ENCODE results near the gene TLR2. TPM values are rescaled to one million over a fixed set of nuclear protein-coding genes. Genes with fewer than 3 reads are reported as not detected.
"Not testable (repeated sequence)": the region's sequence is repeated elsewhere in the genome, so short reads cannot be mapped to it uniquely, and the experiment has no call there.

TLR2 gene
- total and polyA plus RNA-seq, 4 donors: 2.9 to 15.6 (median 6.2) TPM

DNA sequence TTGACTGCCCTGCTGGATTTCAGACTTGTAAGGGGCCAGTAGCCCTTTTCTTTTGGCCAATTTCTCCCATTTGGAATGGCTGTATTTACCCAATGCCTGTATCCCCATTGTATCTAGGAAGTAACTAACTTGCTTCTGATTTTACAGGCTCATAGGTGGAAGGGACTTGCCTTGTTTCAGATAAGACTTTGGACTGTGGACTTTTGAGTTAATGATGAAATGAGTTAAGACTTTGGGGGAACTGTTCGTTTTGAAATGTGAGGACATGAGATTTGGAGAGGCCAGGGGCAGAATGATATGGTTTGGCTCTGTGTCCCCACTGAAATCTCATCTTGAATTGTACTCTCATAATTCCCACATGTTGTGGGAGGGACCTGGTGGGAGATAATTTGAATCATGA is 17.6 kb upstream of the TLR2 start:
- DNase-seq (ENCODE audit: low spot score); H3K9me3 ChIP-seq (ENCODE audit: control insufficient read depth in 4 of 4, low read length in 3 of 4); H3K4me1 ChIP-seq (ENCODE audit: control insufficient read depth in 4 of 4, insufficient read depth in 4 of 4, low read length in 3 of 4); H3K4me3 ChIP-seq (ENCODE audit: low read depth in 1 of 3, low read length in 3 of 3); H3K27me3 ChIP-seq (ENCODE audit: control insufficient read depth in 4 of 4, insufficient read depth in 4 of 4, low read length in 3 of 4); H3K9ac ChIP-seq (ENCODE audit: low read depth in 1 of 2, low read length in 2 of 2); H3K36me3 ChIP-seq (ENCODE audit: control insufficient read depth in 4 of 4, insufficient read depth in 3 of 4, low read depth in 1 of 4, low read length in 3 of 4); H3K27ac ChIP-seq (ENCODE audit: low read depth in 1 of 2, low read length in 2 of 2): not testable (repeated sequence)
- WGBS: 23% methylated on average over 1 of the region's 1 CpG
- TF ChIP-seq HNF4A (conservative IDR thresholded peaks at IDR 0.05): peak; percentile 54 to 62

DNA sequence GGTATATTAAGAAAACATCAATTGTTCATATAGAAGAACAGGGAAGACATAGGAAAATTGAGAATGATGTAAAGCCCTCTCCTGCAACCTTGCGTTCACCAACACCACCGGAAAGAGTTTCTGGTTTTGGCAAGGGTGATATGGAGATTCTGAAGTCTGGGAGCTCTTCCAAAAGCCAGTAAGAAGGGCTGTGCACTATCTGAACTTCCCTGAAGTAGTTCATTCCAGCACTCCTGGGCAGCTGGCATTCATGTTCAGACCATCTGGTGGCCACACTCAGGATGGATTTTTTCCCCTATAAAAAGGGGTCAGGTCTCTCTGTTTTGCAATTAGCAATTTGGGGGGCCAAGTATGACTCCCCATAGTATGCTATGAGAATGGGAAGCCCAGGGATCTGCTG is 15.4 kb upstream of the TLR2 start:
- Histone ChIP-seq H3K27ac (ENCODE audit: low read depth in 1 of 2, low read length in 2 of 2) (no peak overlapping the region), H3K9ac (ENCODE audit: low read depth in 1 of 2, low read length in 2 of 2) (no peak overlapping the region), H3K9me3 (ENCODE audit: control insufficient read depth in 4 of 4, low read length in 3 of 4) (no peaks in the 10 kb centered on the region), H3K4me3 (ENCODE audit: low read depth in 1 of 3, low read length in 3 of 3) (no peak overlapping the region), H3K27me3 (ENCODE audit: control insufficient read depth in 4 of 4, insufficient read depth in 4 of 4, low read length in 3 of 4) (no peaks in the 10 kb centered on the region), H3K4me1 (ENCODE audit: control insufficient read depth in 4 of 4, insufficient read depth in 4 of 4, low read length in 3 of 4) (no peaks in the 10 kb centered on the region), H3K36me3 (ENCODE audit: control insufficient read depth in 4 of 4, insufficient read depth in 3 of 4, low read depth in 1 of 4, low read length in 3 of 4) (no peaks in the 10 kb centered on the region)
- TF ChIP-seq, protein P1, sequence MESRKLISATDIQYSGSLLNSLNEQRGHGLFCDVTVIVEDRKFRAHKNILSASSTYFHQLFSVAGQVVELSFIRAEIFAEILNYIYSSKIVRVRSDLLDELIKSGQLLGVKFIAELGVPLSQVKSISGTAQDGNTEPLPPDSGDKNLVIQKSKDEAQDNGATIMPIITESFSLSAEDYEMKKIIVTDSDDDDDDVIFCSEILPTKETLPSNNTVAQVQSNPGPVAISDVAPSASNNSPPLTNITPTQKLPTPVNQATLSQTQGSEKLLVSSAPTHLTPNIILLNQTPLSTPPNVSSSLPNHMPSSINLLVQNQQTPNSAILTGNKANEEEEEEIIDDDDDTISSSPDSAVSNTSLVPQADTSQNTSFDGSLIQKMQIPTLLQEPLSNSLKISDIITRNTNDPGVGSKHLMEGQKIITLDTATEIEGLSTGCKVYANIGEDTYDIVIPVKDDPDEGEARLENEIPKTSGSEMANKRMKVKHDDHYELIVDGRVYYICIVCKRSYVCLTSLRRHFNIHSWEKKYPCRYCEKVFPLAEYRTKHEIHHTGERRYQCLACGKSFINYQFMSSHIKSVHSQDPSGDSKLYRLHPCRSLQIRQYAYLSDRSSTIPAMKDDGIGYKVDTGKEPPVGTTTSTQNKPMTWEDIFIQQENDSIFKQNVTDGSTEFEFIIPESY (IDR thresholded peaks at IDR 0.05): no peak
- TF ChIP-seq FOXA2 (IDR thresholded peaks at IDR 0.05) (no peak), HNF4A (conservative IDR thresholded peaks at IDR 0.05) (no peak), FOXA1 (IDR thresholded peaks at IDR 0.05) (no peak), RXRA (IDR thresholded peaks at IDR 0.05) (no peak), NR2F2 (IDR thresholded peaks at IDR 0.05) (no peak), RAD21 (IDR thresholded peaks at IDR 0.05) (no peak), EGR1 (IDR thresholded peaks at IDR 0.05; ENCODE audit: low read depth in 2 of 2) (no peak)
- TF ChIP-seq, protein P2, sequence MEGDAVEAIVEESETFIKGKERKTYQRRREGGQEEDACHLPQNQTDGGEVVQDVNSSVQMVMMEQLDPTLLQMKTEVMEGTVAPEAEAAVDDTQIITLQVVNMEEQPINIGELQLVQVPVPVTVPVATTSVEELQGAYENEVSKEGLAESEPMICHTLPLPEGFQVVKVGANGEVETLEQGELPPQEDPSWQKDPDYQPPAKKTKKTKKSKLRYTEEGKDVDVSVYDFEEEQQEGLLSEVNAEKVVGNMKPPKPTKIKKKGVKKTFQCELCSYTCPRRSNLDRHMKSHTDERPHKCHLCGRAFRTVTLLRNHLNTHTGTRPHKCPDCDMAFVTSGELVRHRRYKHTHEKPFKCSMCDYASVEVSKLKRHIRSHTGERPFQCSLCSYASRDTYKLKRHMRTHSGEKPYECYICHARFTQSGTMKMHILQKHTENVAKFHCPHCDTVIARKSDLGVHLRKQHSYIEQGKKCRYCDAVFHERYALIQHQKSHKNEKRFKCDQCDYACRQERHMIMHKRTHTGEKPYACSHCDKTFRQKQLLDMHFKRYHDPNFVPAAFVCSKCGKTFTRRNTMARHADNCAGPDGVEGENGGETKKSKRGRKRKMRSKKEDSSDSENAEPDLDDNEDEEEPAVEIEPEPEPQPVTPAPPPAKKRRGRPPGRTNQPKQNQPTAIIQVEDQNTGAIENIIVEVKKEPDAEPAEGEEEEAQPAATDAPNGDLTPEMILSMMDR (IDR thresholded peaks at IDR 0.05; ENCODE audit: low read depth, low read length, missing input control): no peak
- TF ChIP-seq, protein P3, sequence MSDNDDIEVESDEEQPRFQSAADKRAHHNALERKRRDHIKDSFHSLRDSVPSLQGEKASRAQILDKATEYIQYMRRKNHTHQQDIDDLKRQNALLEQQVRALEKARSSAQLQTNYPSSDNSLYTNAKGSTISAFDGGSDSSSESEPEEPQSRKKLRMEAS (IDR thresholded peaks at IDR 0.05): no peak
- TF ChIP-seq, protein P4, sequence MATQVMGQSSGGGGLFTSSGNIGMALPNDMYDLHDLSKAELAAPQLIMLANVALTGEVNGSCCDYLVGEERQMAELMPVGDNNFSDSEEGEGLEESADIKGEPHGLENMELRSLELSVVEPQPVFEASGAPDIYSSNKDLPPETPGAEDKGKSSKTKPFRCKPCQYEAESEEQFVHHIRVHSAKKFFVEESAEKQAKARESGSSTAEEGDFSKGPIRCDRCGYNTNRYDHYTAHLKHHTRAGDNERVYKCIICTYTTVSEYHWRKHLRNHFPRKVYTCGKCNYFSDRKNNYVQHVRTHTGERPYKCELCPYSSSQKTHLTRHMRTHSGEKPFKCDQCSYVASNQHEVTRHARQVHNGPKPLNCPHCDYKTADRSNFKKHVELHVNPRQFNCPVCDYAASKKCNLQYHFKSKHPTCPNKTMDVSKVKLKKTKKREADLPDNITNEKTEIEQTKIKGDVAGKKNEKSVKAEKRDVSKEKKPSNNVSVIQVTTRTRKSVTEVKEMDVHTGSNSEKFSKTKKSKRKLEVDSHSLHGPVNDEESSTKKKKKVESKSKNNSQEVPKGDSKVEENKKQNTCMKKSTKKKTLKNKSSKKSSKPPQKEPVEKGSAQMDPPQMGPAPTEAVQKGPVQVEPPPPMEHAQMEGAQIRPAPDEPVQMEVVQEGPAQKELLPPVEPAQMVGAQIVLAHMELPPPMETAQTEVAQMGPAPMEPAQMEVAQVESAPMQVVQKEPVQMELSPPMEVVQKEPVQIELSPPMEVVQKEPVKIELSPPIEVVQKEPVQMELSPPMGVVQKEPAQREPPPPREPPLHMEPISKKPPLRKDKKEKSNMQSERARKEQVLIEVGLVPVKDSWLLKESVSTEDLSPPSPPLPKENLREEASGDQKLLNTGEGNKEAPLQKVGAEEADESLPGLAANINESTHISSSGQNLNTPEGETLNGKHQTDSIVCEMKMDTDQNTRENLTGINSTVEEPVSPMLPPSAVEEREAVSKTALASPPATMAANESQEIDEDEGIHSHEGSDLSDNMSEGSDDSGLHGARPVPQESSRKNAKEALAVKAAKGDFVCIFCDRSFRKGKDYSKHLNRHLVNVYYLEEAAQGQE (IDR thresholded peaks at IDR 0.05): no peak
- TF ChIP-seq, protein P5, sequence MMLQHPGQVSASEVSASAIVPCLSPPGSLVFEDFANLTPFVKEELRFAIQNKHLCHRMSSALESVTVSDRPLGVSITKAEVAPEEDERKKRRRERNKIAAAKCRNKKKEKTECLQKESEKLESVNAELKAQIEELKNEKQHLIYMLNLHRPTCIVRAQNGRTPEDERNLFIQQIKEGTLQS (IDR thresholded peaks at IDR 0.05): no peak
- no peak for DNase-seq (ENCODE audit: low spot score)
- 87% methylated on average over 2 of the region's 2 CpGs for WGBS
